Pericardium fibroblast (primary cell): ENCODE data around the gene ZNF766. TPM values are rescaled to one million over a fixed set of nuclear protein-coding genes. Genes with fewer than 3 reads are reported as not detected.

Source experiments
- total RNA-seq: library from RNA; depleted of rRNA; stranded (reverse); fragments of >200 nt; gene quantifications from 2 replicates; pipeline ENCODE4 v1.2.3, GENCODE V29; 2015

Gene ZNF766
- total RNA-seq: 7.1 and 10.2 TPM in 2 replicates

GRCh38 chr19:52269338-52270261 is at the start of gene ZNF766:
TSS of gene ZNF766 (plus strand) at chr19:52269587. CDS start at chr19:52269614, 27 bp downstream.

GRCh38 chr19:52296773-52297600 is 27.6 kb downstream of the ZNF766 start, which contains the start of gene ZNF480:
TSS of gene ZNF480 (plus strand) at chr19:52297169. CDS start at chr19:52300413, 3,244 bp downstream.

GRCh38 chr19:52336117-52336790 is 66.9 kb downstream of the ZNF766 start, which contains the start of gene ZNF610:
TSS of gene ZNF610 (plus strand) at chr19:52336243. CDS start at chr19:52349173, 12,930 bp downstream.

Other genes with a start within 250 kb of the ZNF766 start
- 6.0 and 8.9 TPM in 2 replicates for gene ZNF614, start 241.2 kb upstream of the ZNF766 start, total RNA-seq
- 1.4 and 2.3 TPM in 2 replicates for gene ZNF432, start 220.7 kb upstream of the ZNF766 start, total RNA-seq
- 7.2 and 12.4 TPM in 2 replicates for gene ZNF841, start 173.8 kb upstream of the ZNF766 start, total RNA-seq
- gene ZNF616, start 129.6 kb upstream of the ZNF766 start, total RNA-seq: 7.1 and 21.1 TPM in 2 replicates
- gene ZNF836, start 98.0 kb upstream of the ZNF766 start, total RNA-seq: 3.1 and 10.3 TPM in 2 replicates
- gene PPP2R1A, start 79.5 kb upstream of the ZNF766 start, total RNA-seq: 154 and 195 TPM in 2 replicates
- gene ZNF480, start 27.6 kb downstream of the ZNF766 start, total RNA-seq: 5.5 and 8.8 TPM in 2 replicates
- gene ZNF610, start 66.7 kb downstream of the ZNF766 start, total RNA-seq: 1.8 and 2.9 TPM in 2 replicates
- 11.6 and 25.1 TPM in 2 replicates for gene ZNF880, start 100.3 kb downstream of the ZNF766 start, total RNA-seq
- 4.9 and 6.6 TPM in 2 replicates for gene ZNF528, start 128.3 kb downstream of the ZNF766 start, total RNA-seq
- 0.60 TPM in 1 of 2 replicates, not detected in the other for gene ZNF534, start 159.6 kb downstream of the ZNF766 start, total RNA-seq
- 0.70 and 3.2 TPM in 2 replicates for gene ZNF578, start 184.0 kb downstream of the ZNF766 start, total RNA-seq